SK-N-SH treated with all-trans-retinoic acid at 6 μM for 48 hours (cell line): ENCODE measurements around the gene TFPI.

Source experiments
- ATAC-seq: fragments of 200-7000 bp; cut with Tn5 transposase; 3 replicates; pipeline ENCODE4 v1.9.1; 2020; ENCODE audit warnings: mild to moderate bottlenecking, moderate library complexity
- ARNTL ChIP-seq: fragments of 450-650 bp; formaldehyde crosslinking; IDR thresholded peaks from 2 replicates; pipeline ENCODE4 v1.5.0; 2020; ENCODE audit warnings: low read depth, mild to moderate bottlenecking, moderate library complexity, borderline replicate concordance
- CREB5 ChIP-seq: fragments of 250-450 bp; sonication (Bioruptor Pico); IDR thresholded peaks from 2 replicates; pipeline ENCODE4 v1.5.1; 2020; ENCODE audit warnings: low read depth, mild to moderate bottlenecking, moderate library complexity
- CSDC2 ChIP-seq: fragments of 250-450 bp; sonication (Bioruptor Pico); IDR thresholded peaks from 2 replicates; pipeline ENCODE4 v1.5.0; 2020; ENCODE audit warnings: mild to moderate bottlenecking, moderate library complexity
- CSRNP3 ChIP-seq: fragments of 250-450 bp; sonication (Bioruptor Pico); IDR thresholded peaks from 2 replicates; pipeline ENCODE4 v1.5.1; 2021; ENCODE audit warnings: mild to moderate bottlenecking, moderate library complexity
- ESRRG ChIP-seq: fragments of 250-450 bp; sonication (Bioruptor Pico); IDR thresholded peaks from 2 replicates; pipeline ENCODE4 v1.6.1; 2021; ENCODE audit warnings: mild to moderate bottlenecking
- GLIS3 ChIP-seq: fragments of 250-450 bp; sonication (Bioruptor Pico); IDR thresholded peaks from 2 replicates; pipeline ENCODE4 v1.5.0; 2020; ENCODE audit warnings: mild to moderate bottlenecking, moderate library complexity
- ISL1 ChIP-seq: fragments of 250-450 bp; sonication (Bioruptor Pico); IDR thresholded peaks from 2 replicates; pipeline ENCODE4 v2.1.2; 2022; ENCODE audit warnings: mild to moderate bottlenecking, moderate library complexity
- OSR1 ChIP-seq: fragments of 250-450 bp; sonication (Bioruptor Pico); IDR thresholded peaks from 2 replicates; pipeline ENCODE4 v1.8.0; 2022; ENCODE audit warnings: moderate library complexity, mild to moderate bottlenecking, inconsistent platforms
- PATZ1 ChIP-seq: fragments of 250-450 bp; sonication (Bioruptor Pico); IDR thresholded peaks from 2 replicates; pipeline ENCODE4 v1.8.0; 2020; ENCODE audit warnings: mild to moderate bottlenecking, moderate library complexity, borderline replicate concordance
- POU6F1 ChIP-seq: fragments of 250-450 bp; sonication (Bioruptor Pico); IDR thresholded peaks from 2 replicates; pipeline ENCODE4 v1.8.0; 2021; ENCODE audit warnings: low read depth, mild to moderate bottlenecking, moderate library complexity, borderline replicate concordance
- PPARA ChIP-seq: fragments of 250-450 bp; sonication (Bioruptor Pico); IDR thresholded peaks from 2 replicates; pipeline ENCODE4 v1.5.0; 2020; ENCODE audit warnings: mild to moderate bottlenecking, borderline replicate concordance
- RARB ChIP-seq: fragments of 250-450 bp; sonication (Bioruptor Pico); IDR thresholded peaks from 2 replicates; pipeline ENCODE4 v1.8.0; 2021; ENCODE audit warnings: mild to moderate bottlenecking, moderate library complexity
- SNAI2 ChIP-seq: fragments of 250-450 bp; sonication (Bioruptor Pico); IDR thresholded peaks from 2 replicates; pipeline ENCODE4 v1.5.0; 2020; ENCODE audit warnings: mild to moderate bottlenecking, moderate library complexity
- TOX ChIP-seq: fragments of 250-450 bp; sonication (Bioruptor Pico); IDR thresholded peaks from 2 replicates; pipeline ENCODE4 v1.8.0; 2021; ENCODE audit warnings: mild to moderate bottlenecking, moderate library complexity, borderline replicate concordance
- TSHZ2 ChIP-seq: fragments of 250-450 bp; sonication (Bioruptor Pico); IDR thresholded peaks from 2 replicates; pipeline ENCODE4 v1.5.0; 2020; ENCODE audit warnings: mild to moderate bottlenecking, moderate library complexity
- ZC3H10 ChIP-seq: fragments of 250-450 bp; sonication (Bioruptor Pico); IDR thresholded peaks from 2 replicates; pipeline ENCODE4 v1.5.1; 2021; ENCODE audit warnings: mild to moderate bottlenecking, moderate library complexity
- ZFP3 ChIP-seq: fragments of 250-450 bp; sonication (Bioruptor Pico); IDR thresholded peaks from 2 replicates; pipeline ENCODE4 v1.5.0; 2020; ENCODE audit warnings: mild to moderate bottlenecking, moderate library complexity
- ZFP30 ChIP-seq: fragments of 450-650 bp; formaldehyde crosslinking; IDR thresholded peaks from 2 replicates; pipeline ENCODE4 v1.5.0; 2022; ENCODE audit warnings: mild to moderate bottlenecking, moderate library complexity
- ZNF565 ChIP-seq: fragments of 450-650 bp; formaldehyde crosslinking; conservative IDR thresholded peaks from 2 replicates; pipeline ENCODE4 v1.5.0; 2020; ENCODE audit warnings: low read depth, mild to moderate bottlenecking, moderate library complexity
- ZNF70 ChIP-seq: fragments of 450-650 bp; formaldehyde crosslinking; IDR thresholded peaks from 2 replicates; pipeline ENCODE4 v1.5.0; 2020; ENCODE audit warnings: mild to moderate bottlenecking, moderate library complexity
- ZNF8 ChIP-seq: fragments of 450-650 bp; formaldehyde crosslinking; IDR thresholded peaks from 2 replicates; pipeline ENCODE4 v1.5.0; 2020; ENCODE audit warnings: mild to moderate bottlenecking, moderate library complexity

Gene TFPI

GRCh38 chr2:187440101-187440675 is 114.0 kb downstream of the TFPI start:
- ATAC-seq = no peak
- TF ChIP-seq ESRRG (no peak), TOX (CRISPR knock-in tag) (no peak), POU6F1 (CRISPR knock-in tag) (no peak), CSDC2 (CRISPR knock-in tag) (no peak), ZNF8 (no peak), PATZ1 (CRISPR knock-in tag) (no peak), ARNTL (CRISPR knock-in tag) (no peak), ZNF565 (CRISPR knock-in tag) (no peak), SNAI2 (CRISPR knock-in tag) (no peak), TSHZ2 (CRISPR knock-in tag) (no peak), CSRNP3 (CRISPR knock-in tag) (no peak), PPARA (CRISPR knock-in tag) (no peak), ZFP3 (CRISPR knock-in tag) (no peak), ZNF70 (CRISPR knock-in tag) (no peak), ISL1 (CRISPR knock-in tag) (no peak), OSR1 (CRISPR knock-in tag) (no peak), CREB5 (CRISPR knock-in tag) (no peak)

GRCh38 chr2:187438455-187438854 is 115.8 kb downstream of the TFPI start:
- ATAC-seq = no peak
- TF ChIP-seq CSDC2 (CRISPR knock-in tag) = no peak
- no peak for TF ChIP-seq POU6F1 (CRISPR knock-in tag)

- ATAC-seq = no peak
- TF ChIP-seq SNAI2 (CRISPR knock-in tag) (no peak), ZFP3 (CRISPR knock-in tag) (no peak), ARNTL (CRISPR knock-in tag) (no peak), ESRRG (no peak), ZFP30 (no peak), GLIS3 (CRISPR knock-in tag) (no peak), CSRNP3 (CRISPR knock-in tag) (no peak), ZNF565 (CRISPR knock-in tag) (no peak), RARB (no peak), POU6F1 (CRISPR knock-in tag) (no peak), ZC3H10 (no peak), PATZ1 (CRISPR knock-in tag) (no peak), CSDC2 (CRISPR knock-in tag) (no peak)
Measured at GRCh38 chr2:187435756-187436155, 118.5 kb downstream of the TFPI start.
